ENCODE results near the gene MAPK8IP3.

MAPK8IP3 gene

DNA sequence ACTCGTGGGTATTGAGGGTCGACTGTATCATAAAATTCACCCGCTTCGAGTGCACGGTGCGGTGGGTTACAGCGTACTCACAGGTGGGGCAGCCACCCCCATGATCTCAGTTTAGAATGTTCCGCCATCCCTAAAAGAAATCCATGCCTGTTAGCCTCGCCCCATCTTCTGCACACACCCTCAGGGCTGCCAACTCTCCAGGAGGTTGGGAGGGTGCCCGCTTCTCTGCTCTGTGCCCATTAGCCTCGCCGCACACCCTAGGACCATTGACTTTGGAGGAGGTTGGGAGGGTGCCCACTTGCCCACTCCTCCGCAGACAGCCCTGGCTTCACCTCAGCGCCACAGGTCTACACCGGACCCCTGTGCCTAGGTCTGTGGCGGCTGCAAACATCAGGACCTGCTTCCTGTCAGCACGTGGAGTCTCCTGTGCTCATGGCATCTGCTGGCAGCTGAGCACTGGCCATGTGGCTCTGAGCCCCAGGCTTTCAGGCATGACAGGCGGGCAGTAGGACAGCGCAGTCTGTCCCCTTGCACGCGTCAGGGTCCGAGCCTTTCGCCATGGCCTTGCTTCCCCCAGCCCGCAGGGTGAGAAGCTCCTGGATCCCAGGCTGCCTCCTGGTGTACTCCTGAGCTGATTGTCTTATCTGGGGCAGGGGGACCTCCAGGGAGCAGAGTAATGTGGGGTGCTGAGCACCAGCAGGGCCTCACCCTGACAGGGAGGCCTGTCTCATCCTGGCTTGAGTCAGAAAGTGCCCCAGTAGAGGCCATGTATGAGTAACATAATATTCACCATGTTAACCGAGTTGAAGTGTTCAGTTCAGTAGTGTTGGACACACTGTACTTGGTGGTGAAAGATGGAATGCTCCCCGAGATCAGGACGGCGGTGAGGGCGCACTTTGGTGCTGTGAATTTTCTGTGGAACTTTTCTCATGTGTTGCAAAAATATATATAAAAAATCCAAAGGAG lies 43.4 kb downstream of the MAPK8IP3 start:
- peaks cover 2% of the 10 kb centered on the region for H3K36me3 ChIP-seq (ENCODE audit: control insufficient read depth, insufficient read depth, low read length)
- no peak overlapping the region for H2AK5ac ChIP-seq (ENCODE audit: low read length)
- no peak overlapping the region for H2BK5ac ChIP-seq (ENCODE audit: low read length)
- DNase-seq, result no peak
- no peak overlapping the region for H3K9ac ChIP-seq (ENCODE audit: low read length)
- H3K27me3 ChIP-seq (ENCODE audit: insufficient read depth, low read length, poor library complexity), result no peaks in the 10 kb centered on the region
- no peak overlapping the region for H2BK120ac ChIP-seq (ENCODE audit: low read depth, low read length)
- no peak overlapping the region for H4K5ac ChIP-seq (ENCODE audit: low read length)
- H3K18ac ChIP-seq (ENCODE audit: low read length), result no peak overlapping the region
- no CpG with 5 or more reads among the region's 29 CpGs for WGBS (ENCODE audit: extremely low coverage, insufficient coverage, low lambda C conversion rate)
- no peak overlapping the region for H3K23ac ChIP-seq (ENCODE audit: low read length)
- H3K79me2 ChIP-seq (ENCODE audit: control insufficient read depth, insufficient read depth, low read length), result no peaks in the 10 kb centered on the region
- no peak overlapping the region for H2BK15ac ChIP-seq (replicated peaks; ENCODE audit: low read depth)
- no peak overlapping the region for H3K4me2 ChIP-seq (ENCODE audit: low read length)
- H3K56ac ChIP-seq (ENCODE audit: low read length), result no peak overlapping the region
- no peaks in the 10 kb centered on the region for H3K79me1 ChIP-seq (ENCODE audit: low read length)
- H3K4ac ChIP-seq (ENCODE audit: low read depth, low read length), result no peak overlapping the region
- H3K4me3 ChIP-seq (ENCODE audit: low read length), result no peak overlapping the region
- H3K4me1 ChIP-seq (ENCODE audit: control insufficient read depth, low read depth, low read length), result no peaks in the 10 kb centered on the region
- no peak overlapping the region for H4K8ac ChIP-seq (ENCODE audit: low read depth, low read length)
- H3K27ac ChIP-seq (ENCODE audit: low read depth, low read length), result no peak overlapping the region

DNA sequence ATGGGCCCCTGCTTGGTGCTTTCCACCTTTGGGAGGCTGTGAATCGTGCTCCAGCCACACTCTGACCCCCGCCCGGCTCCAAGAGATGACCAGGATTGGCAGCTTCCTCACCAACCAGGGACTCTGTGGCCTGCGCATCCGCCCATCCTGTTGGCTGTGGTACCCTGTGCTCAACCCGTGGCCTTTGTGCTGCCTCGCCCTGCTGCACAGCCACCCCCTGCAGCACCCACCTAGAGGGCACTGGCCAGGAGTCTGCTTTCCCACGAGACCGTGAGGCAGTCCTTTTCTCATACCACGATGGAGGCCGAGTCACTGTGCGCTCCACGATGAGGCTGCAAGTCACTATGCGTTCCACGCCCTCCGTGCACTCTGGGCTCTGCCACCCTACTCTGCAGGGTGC lies 46.0 kb downstream of the MAPK8IP3 start:
- Histone ChIP-seq H4K8ac (ENCODE audit: low read depth, low read length) (no peak overlapping the region), H3K23ac (ENCODE audit: low read length) (no peak overlapping the region), H3K4me1 (ENCODE audit: control insufficient read depth, low read depth, low read length) (no peaks in the 10 kb centered on the region), H3K4ac (ENCODE audit: low read depth, low read length) (no peak overlapping the region), H2AK5ac (ENCODE audit: low read length) (no peak overlapping the region), H2BK120ac (ENCODE audit: low read depth, low read length) (no peak overlapping the region), H3K27me3 (ENCODE audit: insufficient read depth, low read length, poor library complexity) (no peaks in the 10 kb centered on the region), H3K4me3 (ENCODE audit: low read length) (no peak overlapping the region), H3K36me3 (ENCODE audit: control insufficient read depth, insufficient read depth, low read length) (peaks cover 2% of the 10 kb centered on the region), H3K9ac (ENCODE audit: low read length) (no peak overlapping the region), H3K79me1 (ENCODE audit: low read length) (no peaks in the 10 kb centered on the region), H2BK5ac (ENCODE audit: low read length) (no peak overlapping the region), H2BK15ac (replicated peaks; ENCODE audit: low read depth) (no peak overlapping the region), H3K56ac (ENCODE audit: low read length) (no peak overlapping the region), H3K79me2 (ENCODE audit: control insufficient read depth, insufficient read depth, low read length) (no peaks in the 10 kb centered on the region), H3K18ac (ENCODE audit: low read length) (no peak overlapping the region), H3K27ac (ENCODE audit: low read depth, low read length) (no peak overlapping the region), H3K4me2 (ENCODE audit: low read length) (no peak overlapping the region), H4K5ac (ENCODE audit: low read length) (no peak overlapping the region)
- no peak for DNase-seq
- no CpG with 5 or more reads among the region's 16 CpGs for WGBS (ENCODE audit: extremely low coverage, insufficient coverage, low lambda C conversion rate)

DNA sequence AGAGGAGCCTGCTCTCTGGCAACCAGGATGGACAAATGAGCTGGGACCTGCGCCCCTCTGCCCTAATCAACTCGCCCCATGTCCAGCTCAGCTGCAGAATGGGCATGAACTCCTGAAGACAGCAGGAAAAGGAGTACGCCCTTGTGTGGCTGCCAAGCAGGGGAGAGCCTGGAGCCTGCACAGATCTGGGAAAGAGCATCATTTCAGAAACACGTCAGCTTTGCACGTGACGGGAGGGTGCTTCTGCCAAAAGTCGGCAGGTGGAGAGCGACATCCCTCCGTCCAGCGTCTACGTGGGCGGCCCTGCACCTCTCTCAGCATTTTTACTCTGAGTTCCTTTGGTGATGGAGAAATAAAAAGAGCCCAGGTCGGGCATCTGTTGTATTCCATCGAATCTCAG lies 46.9 kb downstream of the MAPK8IP3 start:
- Histone ChIP-seq H4K8ac (ENCODE audit: low read depth, low read length) (no peak overlapping the region), H3K27ac (ENCODE audit: low read depth, low read length) (no peak overlapping the region), H3K79me2 (ENCODE audit: control insufficient read depth, insufficient read depth, low read length) (no peaks in the 10 kb centered on the region), H3K4ac (ENCODE audit: low read depth, low read length) (no peak overlapping the region), H3K27me3 (ENCODE audit: insufficient read depth, low read length, poor library complexity) (no peaks in the 10 kb centered on the region), H3K36me3 (ENCODE audit: control insufficient read depth, insufficient read depth, low read length) (peaks cover 2% of the 10 kb centered on the region), H4K5ac (ENCODE audit: low read length) (no peak overlapping the region), H3K23ac (ENCODE audit: low read length) (no peak overlapping the region), H3K56ac (ENCODE audit: low read length) (no peak overlapping the region), H2BK120ac (ENCODE audit: low read depth, low read length) (no peak overlapping the region), H2BK15ac (replicated peaks; ENCODE audit: low read depth) (no peak overlapping the region), H3K4me2 (ENCODE audit: low read length) (no peak overlapping the region), H3K9ac (ENCODE audit: low read length) (no peak overlapping the region), H3K4me3 (ENCODE audit: low read length) (no peak overlapping the region), H3K79me1 (ENCODE audit: low read length) (no peaks in the 10 kb centered on the region), H3K4me1 (ENCODE audit: control insufficient read depth, low read depth, low read length) (no peaks in the 10 kb centered on the region), H2AK5ac (ENCODE audit: low read length) (no peak overlapping the region), H2BK5ac (ENCODE audit: low read length) (no peak overlapping the region), H3K18ac (ENCODE audit: low read length) (no peak overlapping the region)
- no CpG with 5 or more reads among the region's 14 CpGs for WGBS (ENCODE audit: extremely low coverage, insufficient coverage, low lambda C conversion rate)
- no peak for DNase-seq

DNA sequence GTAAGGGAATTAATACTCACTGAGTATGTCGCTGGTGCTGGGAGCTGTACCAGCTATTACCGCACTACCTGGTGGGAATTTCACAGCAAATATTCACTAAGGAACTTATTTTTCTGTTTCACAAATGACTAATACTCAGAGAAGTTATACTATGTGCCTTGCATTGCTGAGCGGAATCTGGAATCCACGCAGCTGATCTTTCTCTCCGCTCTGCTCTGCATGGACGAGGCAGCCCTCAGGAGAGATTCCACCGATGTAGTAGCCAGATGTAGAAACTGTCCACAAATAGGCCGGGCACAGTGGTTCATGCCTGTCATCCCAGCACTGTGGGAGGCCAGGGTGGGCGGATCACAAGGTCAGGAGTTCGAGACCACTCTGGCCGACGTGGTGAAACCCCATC lies 48.2 kb downstream of the MAPK8IP3 start:
- Histone ChIP-seq H3K56ac (ENCODE audit: low read length) (no peak overlapping the region), H2AK5ac (ENCODE audit: low read length) (no peak overlapping the region), H3K79me2 (ENCODE audit: control insufficient read depth, insufficient read depth, low read length) (no peaks in the 10 kb centered on the region), H4K8ac (ENCODE audit: low read depth, low read length) (no peak overlapping the region), H3K4me3 (ENCODE audit: low read length) (no peak overlapping the region), H3K4ac (ENCODE audit: low read depth, low read length) (no peak overlapping the region), H4K5ac (ENCODE audit: low read length) (no peak overlapping the region), H3K79me1 (ENCODE audit: low read length) (no peaks in the 10 kb centered on the region), H3K23ac (ENCODE audit: low read length) (no peak overlapping the region), H3K36me3 (ENCODE audit: control insufficient read depth, insufficient read depth, low read length) (peaks cover 2% of the 10 kb centered on the region), H3K18ac (ENCODE audit: low read length) (no peak overlapping the region), H2BK120ac (ENCODE audit: low read depth, low read length) (no peak overlapping the region), H3K9ac (ENCODE audit: low read length) (no peak overlapping the region), H2BK15ac (replicated peaks; ENCODE audit: low read depth) (no peak overlapping the region), H3K27ac (ENCODE audit: low read depth, low read length) (no peak overlapping the region), H3K4me2 (ENCODE audit: low read length) (no peak overlapping the region), H3K4me1 (ENCODE audit: control insufficient read depth, low read depth, low read length) (no peaks in the 10 kb centered on the region), H3K27me3 (ENCODE audit: insufficient read depth, low read length, poor library complexity) (no peaks in the 10 kb centered on the region), H2BK5ac (ENCODE audit: low read length) (no peak overlapping the region)
- no CpG with 5 or more reads among the region's 12 CpGs for WGBS (ENCODE audit: extremely low coverage, insufficient coverage, low lambda C conversion rate)
- DNase-seq, result no peak

DNA sequence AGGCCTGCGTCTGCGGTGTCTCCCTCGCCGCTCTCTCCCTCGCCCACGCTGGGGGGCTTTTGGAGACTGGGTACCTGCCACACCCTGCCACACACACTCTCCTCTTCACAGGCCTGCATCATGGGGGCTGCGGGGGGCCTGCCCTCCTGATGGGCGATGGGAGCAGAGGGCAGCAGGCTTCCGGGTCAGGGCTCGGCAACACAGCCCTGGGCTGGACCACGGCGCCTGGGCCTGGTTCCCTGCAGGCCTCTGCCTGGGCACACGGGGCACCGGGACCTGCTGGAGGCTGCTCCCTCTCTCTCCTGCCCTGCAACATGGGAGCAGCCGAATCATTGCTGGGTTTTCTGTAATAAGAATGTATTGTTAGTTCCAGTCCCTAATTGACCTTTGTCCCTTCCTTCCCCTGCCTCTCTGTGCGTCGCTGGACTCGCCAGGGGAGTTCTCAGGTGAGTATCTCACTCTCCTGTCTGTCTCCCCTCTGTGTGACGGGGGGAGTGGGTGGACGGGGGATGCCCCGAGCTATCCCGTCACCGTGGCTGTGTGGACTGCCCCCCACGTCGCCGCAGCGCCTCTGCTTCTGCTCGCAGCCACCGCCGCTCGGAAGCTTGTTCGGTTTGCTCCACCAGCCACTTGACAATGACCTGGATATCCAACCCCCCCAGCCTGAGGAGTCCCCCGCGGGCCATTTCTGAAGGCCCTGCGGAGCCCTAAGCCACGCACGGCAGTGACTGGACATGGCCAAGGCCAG lies 51.9 kb downstream of the MAPK8IP3 start:
- no peak overlapping the region for H2BK15ac ChIP-seq (replicated peaks; ENCODE audit: low read depth)
- H2AK5ac ChIP-seq (ENCODE audit: low read length), result no peak overlapping the region
- no peaks in the 10 kb centered on the region for H3K36me3 ChIP-seq (ENCODE audit: control insufficient read depth, insufficient read depth, low read length)
- no peak for DNase-seq
- H3K27me3 ChIP-seq (ENCODE audit: insufficient read depth, low read length, poor library complexity), result no peaks in the 10 kb centered on the region
- no peak overlapping the region for H3K18ac ChIP-seq (ENCODE audit: low read length)
- no peak overlapping the region for H2BK5ac ChIP-seq (ENCODE audit: low read length)
- H3K4me3 ChIP-seq (ENCODE audit: low read length), result no peak overlapping the region
- WGBS (ENCODE audit: extremely low coverage, insufficient coverage, low lambda C conversion rate), result no CpG with 5 or more reads among the region's 37 CpGs
- H3K9ac ChIP-seq (ENCODE audit: low read length), result no peak overlapping the region
- no peak overlapping the region for H3K56ac ChIP-seq (ENCODE audit: low read length)
- H3K27ac ChIP-seq (ENCODE audit: low read depth, low read length), result no peak overlapping the region
- no peak overlapping the region for H3K4ac ChIP-seq (ENCODE audit: low read depth, low read length)
- H3K79me2 ChIP-seq (ENCODE audit: control insufficient read depth, insufficient read depth, low read length), result no peaks in the 10 kb centered on the region
- no peak overlapping the region for H3K4me2 ChIP-seq (ENCODE audit: low read length)
- no peak overlapping the region for H3K23ac ChIP-seq (ENCODE audit: low read length)
- no peaks in the 10 kb centered on the region for H3K4me1 ChIP-seq (ENCODE audit: control insufficient read depth, low read depth, low read length)
- no peaks in the 10 kb centered on the region for H3K79me1 ChIP-seq (ENCODE audit: low read length)
- H4K8ac ChIP-seq (ENCODE audit: low read depth, low read length), result no peak overlapping the region
- no peak overlapping the region for H4K5ac ChIP-seq (ENCODE audit: low read length)
- H2BK120ac ChIP-seq (ENCODE audit: low read depth, low read length), result no peak overlapping the region
